ENCODE measurements around the gene TBC1D10B. TPM values are rescaled to one million over a fixed set of nuclear protein-coding genes. Genes with fewer than 3 reads are reported as not detected.

Gene TBC1D10B
- total and polyA plus RNA-seq, 7 donors: 24.5 to 50.0 (median 31.6) TPM

DNA sequence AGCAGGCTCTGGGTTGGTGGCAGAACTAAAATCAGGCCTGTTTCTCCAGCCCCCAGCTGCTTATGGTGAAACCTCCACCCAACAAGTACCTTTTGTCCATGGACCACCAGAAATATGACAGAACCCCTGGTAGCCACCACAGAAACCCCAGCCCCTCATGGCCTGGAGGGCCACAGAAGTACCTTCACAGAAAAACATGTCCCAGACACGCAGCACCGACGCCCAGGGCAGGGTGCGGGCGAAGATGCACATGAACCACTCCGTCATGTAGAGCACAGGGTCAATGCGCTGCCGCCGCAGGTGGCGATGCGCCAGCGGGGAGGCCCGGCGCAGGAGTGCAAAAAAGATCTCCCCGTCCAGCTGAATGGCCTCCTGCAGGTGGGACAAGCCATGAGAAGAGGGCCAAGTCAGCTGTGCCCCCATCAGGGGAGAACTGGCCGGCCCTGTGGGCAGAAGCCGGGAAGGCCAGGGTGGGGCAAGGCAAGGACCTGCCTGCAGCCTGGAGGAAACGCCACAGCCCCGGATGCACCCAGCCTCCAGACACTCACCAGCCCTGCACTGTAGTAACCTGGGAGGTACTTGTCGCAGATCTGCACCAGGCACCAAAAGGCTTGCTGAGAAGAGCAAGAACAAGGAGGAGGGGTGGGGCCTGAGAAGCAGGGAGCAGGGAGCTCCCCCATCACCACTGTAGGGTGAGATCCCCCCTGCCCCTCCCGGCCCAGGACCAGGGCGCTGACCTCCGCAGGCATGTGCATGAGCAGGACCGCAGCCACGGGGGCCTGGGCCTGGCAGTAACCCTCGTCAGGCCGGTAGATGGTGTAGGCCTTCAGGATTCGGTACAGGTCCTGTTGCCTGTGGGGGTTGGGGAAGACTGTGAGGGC lies 11.1 kb downstream of the TBC1D10B start:
- TF ChIP-seq, protein P1, sequence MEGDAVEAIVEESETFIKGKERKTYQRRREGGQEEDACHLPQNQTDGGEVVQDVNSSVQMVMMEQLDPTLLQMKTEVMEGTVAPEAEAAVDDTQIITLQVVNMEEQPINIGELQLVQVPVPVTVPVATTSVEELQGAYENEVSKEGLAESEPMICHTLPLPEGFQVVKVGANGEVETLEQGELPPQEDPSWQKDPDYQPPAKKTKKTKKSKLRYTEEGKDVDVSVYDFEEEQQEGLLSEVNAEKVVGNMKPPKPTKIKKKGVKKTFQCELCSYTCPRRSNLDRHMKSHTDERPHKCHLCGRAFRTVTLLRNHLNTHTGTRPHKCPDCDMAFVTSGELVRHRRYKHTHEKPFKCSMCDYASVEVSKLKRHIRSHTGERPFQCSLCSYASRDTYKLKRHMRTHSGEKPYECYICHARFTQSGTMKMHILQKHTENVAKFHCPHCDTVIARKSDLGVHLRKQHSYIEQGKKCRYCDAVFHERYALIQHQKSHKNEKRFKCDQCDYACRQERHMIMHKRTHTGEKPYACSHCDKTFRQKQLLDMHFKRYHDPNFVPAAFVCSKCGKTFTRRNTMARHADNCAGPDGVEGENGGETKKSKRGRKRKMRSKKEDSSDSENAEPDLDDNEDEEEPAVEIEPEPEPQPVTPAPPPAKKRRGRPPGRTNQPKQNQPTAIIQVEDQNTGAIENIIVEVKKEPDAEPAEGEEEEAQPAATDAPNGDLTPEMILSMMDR (IDR thresholded peaks at IDR 0.05): no peak
- intact Hi-C loops (cut with DNase I): no loop called here
- Histone ChIP-seq H3K4me3 (no peak overlapping the region), H3K4me1 (peaks cover 19% of the 10 kb centered on the region), H3K9me3 (no peaks in the 10 kb centered on the region), H3K36me3 (ENCODE audit: insufficient read depth in 1 of 2, low read depth in 1 of 2) (peaks cover 0 to 72% of the 10 kb centered on the region in 2 donors), H3K27ac (no peak overlapping the region), H3K27me3 (ENCODE audit: insufficient read depth in 3 of 3, low read length in 2 of 3) (no peaks in the 10 kb centered on the region)
- WGBS, 3 donors: 81 to 88% (median 85%) methylated on average over 28 of the region's 28 CpGs
- DNase-seq (no peak), ATAC-seq (no peak)

DNA sequence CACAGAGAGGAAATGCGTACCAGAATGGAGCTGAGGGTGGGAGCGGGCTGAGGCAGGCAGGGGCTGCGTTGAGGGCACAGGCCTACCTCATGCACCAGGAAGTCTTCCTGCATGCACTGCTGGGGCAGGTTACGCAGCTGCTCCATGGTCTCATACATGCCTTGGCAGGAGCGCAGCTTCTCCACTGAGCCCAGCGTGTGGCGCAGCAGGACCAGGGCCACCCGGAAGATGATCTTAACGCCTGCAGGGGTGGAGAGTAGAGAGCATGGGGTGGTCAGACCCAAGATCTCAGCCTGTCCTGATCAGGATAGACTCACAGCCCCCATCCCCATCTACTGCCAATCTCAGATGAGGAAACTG lies 11.7 kb downstream of the TBC1D10B start:
- H3K27me3 ChIP-seq (ENCODE audit: insufficient read depth in 3 of 3, low read length in 2 of 3): no peaks in the 10 kb centered on the region
- no peak for ATAC-seq
- H3K9me3 ChIP-seq: no peaks in the 10 kb centered on the region
- H3K4me1 ChIP-seq: peaks cover 26% of the 10 kb centered on the region
- DNase-seq: no peak
- no peak overlapping the region for H3K4me3 ChIP-seq
- 88 to 90% (median 90%) methylated on average over 9 of the region's 9 CpGs for WGBS, 3 donors
- H3K36me3 ChIP-seq (ENCODE audit: insufficient read depth in 1 of 2, low read depth in 1 of 2): peaks cover 0 to 69% of the 10 kb centered on the region in 2 donors
- intact Hi-C loops (cut with DNase I): no loop called here
- TF ChIP-seq, protein P1 (IDR thresholded peaks at IDR 0.05): no peak
- H3K27ac ChIP-seq: no peak overlapping the region

- Histone ChIP-seq H3K4me3 (no peak overlapping the region), H3K27me3 (ENCODE audit: insufficient read depth in 3 of 3, low read length in 2 of 3) (no peaks in the 10 kb centered on the region), H3K4me1 (peaks cover 26% of the 10 kb centered on the region), H3K36me3 (ENCODE audit: insufficient read depth in 1 of 2, low read depth in 1 of 2) (peaks cover 0 to 69% of the 10 kb centered on the region in 2 donors), H3K27ac (no peak overlapping the region), H3K9me3 (no peaks in the 10 kb centered on the region)
- DNase-seq (peak in 1 of 2 donors; percentile 54), ATAC-seq (no peak)
- intact Hi-C loops (cut with DNase I): no loop called here
- WGBS, 3 donors: 84 to 88% (median 85%) methylated on average over 30 to 37 of the region's 37 CpGs
- TF ChIP-seq, protein P1 (IDR thresholded peaks at IDR 0.05): no peak
These were observed 12.3 kb downstream of the TBC1D10B start for GRCh38 chr16:30357715-30358576.

DNA sequence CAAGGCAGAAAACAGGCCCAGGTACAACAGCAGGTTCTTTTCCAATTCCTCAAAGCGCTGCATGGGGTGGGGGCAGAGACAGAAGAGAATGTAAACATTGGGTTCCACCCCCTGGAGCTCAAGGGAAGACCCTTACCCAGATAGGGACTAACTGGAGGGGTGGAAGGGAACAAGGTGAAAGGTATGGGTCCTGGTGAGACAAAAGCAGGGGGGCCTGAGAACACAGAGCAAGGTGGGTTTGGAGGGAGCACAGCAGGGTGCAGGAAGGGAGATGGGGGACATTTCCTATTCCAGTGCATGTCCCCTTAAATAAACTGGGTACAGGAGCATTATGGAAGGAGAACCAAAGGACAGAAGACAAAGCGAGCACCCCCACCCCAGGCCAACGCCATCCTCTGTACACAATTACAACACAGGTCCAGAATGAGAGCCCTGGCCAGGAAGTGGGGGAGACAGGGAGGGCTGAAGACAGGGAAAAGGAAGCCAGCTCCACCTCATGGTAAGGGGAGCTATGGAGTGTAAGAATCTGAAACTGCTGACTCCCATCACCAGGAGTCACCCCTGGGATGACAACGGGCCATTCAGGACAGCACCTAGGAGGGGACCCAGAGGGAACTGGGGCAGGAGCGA lies 13.1 kb downstream of the TBC1D10B start:
- WGBS, 3 donors: 69 to 73% (median 71%) methylated on average over 5 of the region's 5 CpGs
- Histone ChIP-seq H3K9me3 (no peaks in the 10 kb centered on the region), H3K36me3 (ENCODE audit: insufficient read depth in 1 of 2, low read depth in 1 of 2) (peaks cover 0 to 68% of the 10 kb centered on the region in 2 donors), H3K4me3 (no peak overlapping the region), H3K27me3 (ENCODE audit: insufficient read depth in 3 of 3, low read length in 2 of 3) (no peaks in the 10 kb centered on the region), H3K4me1 (peaks cover 34% of the 10 kb centered on the region), H3K27ac (no peak overlapping the region)
- DNase-seq (peak in 1 of 2 donors; percentile 18), ATAC-seq (no peak)
- TF ChIP-seq, protein P1 (IDR thresholded peaks at IDR 0.05): no peak
- intact Hi-C loops (cut with DNase I): no loop called here
